Kidney (tissue), 14 donors: ENCODE data around the gene BSPRY. TPM values are rescaled to one million over a fixed set of nuclear protein-coding genes. Genes with fewer than 3 reads are reported as not detected.
A peak's percentile ranks its signal among the peaks of the same experiment; 100 is the strongest.

Source experiments
- DNase-seq, 5 donors: peaks; one replicate each; pipeline ENCODE4 v3.0.0-alpha.2; 2013 to 2020
- FAIRE-seq: peaks from 2 replicates; lab custom pipeline; 2012; peaks lifted over from hg19 to GRCh38; lab: Jason Lieb, UNC
- H3K27ac ChIP-seq, 2 donors: one replicate each; pipeline ENCODE4 v1.7.0; 2013; ENCODE audit warnings: low read depth in 2 of 2, low read length in 2 of 2, inconsistent platforms in 1 of 2
- H3K27me3 ChIP-seq: one replicate; pipeline ENCODE4 v1.7.1; 2013; ENCODE audit warnings: low read length, inconsistent platforms; ENCODE audit not compliant: control insufficient read depth, insufficient read depth
- H3K36me3 ChIP-seq, 3 donors: one replicate each; pipeline versions ENCODE4 v1.7.0 to v1.7.1; 2013; ENCODE audit warnings: low read length in 3 of 3, control low read depth in 1 of 3, inconsistent platforms in 1 of 3; ENCODE audit not compliant: insufficient read depth in 3 of 3, control insufficient read depth in 2 of 3
- H3K4me1 ChIP-seq, 3 donors: one replicate each; pipeline versions ENCODE4 v1.7.0 to v1.7.1; 2013; ENCODE audit warnings: low read length in 3 of 3, inconsistent platforms in 1 of 3, low read depth in 1 of 3; ENCODE audit not compliant: control insufficient read depth in 2 of 3, insufficient read depth in 2 of 3
- H3K4me3 ChIP-seq, 3 donors: one replicate each; pipeline versions ENCODE4 v1.7.0 to v1.8.1; 2013; ENCODE audit warnings: low read length in 3 of 3, control low read depth in 1 of 3, inconsistent platforms in 1 of 3
- H3K9ac ChIP-seq, 3 donors: one replicate each; pipeline versions ENCODE4 v1.7.0 to v1.7.1; 2013; ENCODE audit warnings: low read length in 3 of 3, control low read depth in 1 of 3, inconsistent platforms in 1 of 3
- H3K9me3 ChIP-seq, 3 donors: one replicate each; pipeline versions ENCODE4 v1.7.0 to v1.7.1; 2013; ENCODE audit warnings: low read length in 3 of 3, control low read depth in 1 of 3, inconsistent platforms in 1 of 3; ENCODE audit not compliant: control insufficient read depth in 2 of 3, insufficient read depth in 1 of 3
- intact Hi-C: fragments of 100-400 bp; cut with DNase I; formaldehyde crosslinking; loops from one replicate; pipeline ENCODE4 v1.11.1; 2022
- polyA plus RNA-seq: library from polyadenylated mRNA; stranded (reverse); fragments of 350-450 nt; fragmentation: Illumina TruSeq; extraction: RNeasy Lipid Tissue Mini Kit (QIAGEN cat#74804); gene quantifications from one replicate; pipeline ENCODE4 v1.2.3, GENCODE V29; 2014; ENCODE audit warnings: low read depth, low replicate concordance; ENCODE audit not compliant: insufficient read depth
- total RNA-seq: library from RNA; stranded (reverse); fragmentation: NEBNext Ultra II Directional; extraction: Animal tissue kit (Norgen Biotek cat#: 25700); gene quantifications from one replicate; pipeline ENCODE4 v1.2.1, GENCODE V29; 2021
- TF ChIP-seq, protein P1 (sequence below): IDR thresholded peaks from 3 replicates; pipeline ENCODE4 v1.5.1; 2012; ENCODE audit warnings: mild to moderate bottlenecking, moderate library complexity, borderline replicate concordance; ENCODE audit not compliant: insufficient read depth; ENCODE audit errors: extremely low read depth
- donor health status: control.
- donor health status: control.
- donor health status: control.
- donor health status: control.
- donor health status: control.
- donor health status: DM: yes; HTN: yes; CAD: no.
- donor health status: Normal renal cell carcinoma (clear cell type).

The BSPRY gene
- total and polyA plus RNA-seq, 2 donors from 2014 or later = 14.5 to 18.0 TPM

DNA sequence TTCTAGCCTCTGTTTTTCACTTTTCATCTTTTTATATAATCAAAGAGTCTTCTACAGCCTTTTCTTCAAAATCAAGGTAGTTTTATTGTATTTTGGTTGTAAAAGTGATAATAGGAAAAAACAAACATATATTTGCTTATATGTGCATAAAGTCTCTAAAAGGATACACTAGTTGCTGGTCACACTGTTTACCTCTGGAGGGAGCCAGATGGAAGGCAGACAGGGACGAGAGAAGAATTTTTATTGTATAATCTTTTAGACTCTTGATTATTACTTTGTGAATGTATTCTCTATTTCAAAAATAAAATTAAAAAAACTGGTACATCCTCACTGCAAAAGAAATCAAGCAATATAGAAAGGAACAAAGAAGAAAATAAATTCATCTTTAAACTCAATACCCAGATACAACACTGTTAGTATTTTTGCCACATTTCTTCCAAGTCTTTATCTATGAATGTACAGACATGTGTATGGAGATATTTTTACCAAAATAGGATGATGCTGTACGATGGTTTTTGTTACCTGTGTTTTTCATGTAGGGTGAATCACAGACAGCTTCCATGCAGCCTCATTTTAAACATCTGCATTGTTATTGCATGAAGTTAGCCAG is 40.0 kb upstream of the BSPRY start:
- no peaks in the 10 kb centered on the region for H3K4me1 ChIP-seq
- TF ChIP-seq, protein P1, sequence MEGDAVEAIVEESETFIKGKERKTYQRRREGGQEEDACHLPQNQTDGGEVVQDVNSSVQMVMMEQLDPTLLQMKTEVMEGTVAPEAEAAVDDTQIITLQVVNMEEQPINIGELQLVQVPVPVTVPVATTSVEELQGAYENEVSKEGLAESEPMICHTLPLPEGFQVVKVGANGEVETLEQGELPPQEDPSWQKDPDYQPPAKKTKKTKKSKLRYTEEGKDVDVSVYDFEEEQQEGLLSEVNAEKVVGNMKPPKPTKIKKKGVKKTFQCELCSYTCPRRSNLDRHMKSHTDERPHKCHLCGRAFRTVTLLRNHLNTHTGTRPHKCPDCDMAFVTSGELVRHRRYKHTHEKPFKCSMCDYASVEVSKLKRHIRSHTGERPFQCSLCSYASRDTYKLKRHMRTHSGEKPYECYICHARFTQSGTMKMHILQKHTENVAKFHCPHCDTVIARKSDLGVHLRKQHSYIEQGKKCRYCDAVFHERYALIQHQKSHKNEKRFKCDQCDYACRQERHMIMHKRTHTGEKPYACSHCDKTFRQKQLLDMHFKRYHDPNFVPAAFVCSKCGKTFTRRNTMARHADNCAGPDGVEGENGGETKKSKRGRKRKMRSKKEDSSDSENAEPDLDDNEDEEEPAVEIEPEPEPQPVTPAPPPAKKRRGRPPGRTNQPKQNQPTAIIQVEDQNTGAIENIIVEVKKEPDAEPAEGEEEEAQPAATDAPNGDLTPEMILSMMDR = peak; percentile 59
- peak in 3 of 5 donors; percentile 13 to 64 (median 41) for DNase-seq
- no peak overlapping the region for H3K27ac ChIP-seq
- H3K27me3 ChIP-seq = no peaks in the 10 kb centered on the region
- peak; percentile 27 for FAIRE-seq
- intact Hi-C loops = no loop called here
- no peaks in the 10 kb centered on the region for H3K9me3 ChIP-seq
- H3K36me3 ChIP-seq = no peaks in the 10 kb centered on the region
- H3K9ac ChIP-seq = no peak overlapping the region
- no peak overlapping the region for H3K4me3 ChIP-seq

DNA sequence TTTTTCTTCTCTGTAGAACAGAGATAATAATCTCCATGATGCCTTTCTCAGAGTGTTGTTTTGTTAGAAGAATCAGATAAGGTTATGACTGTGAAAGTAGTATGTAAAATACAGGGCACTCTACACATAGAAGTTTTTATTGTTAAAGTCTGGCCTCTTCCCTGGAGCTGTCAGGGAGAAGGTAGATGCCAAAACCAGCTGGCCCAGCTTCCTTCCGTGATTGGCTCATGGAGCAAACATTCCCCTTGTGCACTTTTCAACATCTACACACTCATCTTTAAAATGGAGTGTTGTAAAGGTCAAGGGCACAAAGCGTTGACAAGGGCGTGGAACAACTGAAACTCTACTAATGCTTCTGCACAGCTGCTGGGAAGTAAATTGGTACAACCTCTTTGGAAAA is 38.8 kb upstream of the BSPRY start:
- no peak overlapping the region for H3K27ac ChIP-seq
- H3K27me3 ChIP-seq = no peaks in the 10 kb centered on the region
- H3K9ac ChIP-seq = no peak overlapping the region
- no peak overlapping the region for H3K4me3 ChIP-seq
- H3K36me3 ChIP-seq = no peaks in the 10 kb centered on the region
- TF ChIP-seq, protein P1 = no peak
- H3K9me3 ChIP-seq = no peaks in the 10 kb centered on the region
- DNase-seq (no peak), FAIRE-seq (no peak)
- no peaks in the 10 kb centered on the region for H3K4me1 ChIP-seq
- intact Hi-C loops = no loop called here

DNA sequence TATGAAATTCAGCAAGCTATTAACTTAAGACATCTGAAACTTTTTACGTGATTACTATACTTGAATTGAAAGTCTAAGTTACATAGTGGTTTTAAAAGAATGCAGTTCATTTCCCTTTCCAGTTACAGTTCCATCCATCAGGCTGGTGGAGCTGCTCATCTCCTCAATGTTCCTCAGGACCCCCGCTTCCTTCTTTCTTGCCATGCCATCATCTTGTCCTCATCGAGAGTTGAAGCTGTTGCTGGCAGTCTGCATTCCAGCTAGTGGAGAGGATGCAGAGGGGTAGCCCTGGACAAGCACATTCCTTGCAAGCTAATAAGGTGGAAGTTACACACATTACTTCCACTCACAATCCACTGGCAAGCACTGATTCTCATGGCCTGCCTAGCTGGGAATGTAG is 37.4 kb upstream of the BSPRY start:
- no peak for DNase-seq
- Histone ChIP-seq H3K36me3 (no peaks in the 10 kb centered on the region), H3K9me3 (no peaks in the 10 kb centered on the region), H3K4me1 (no peaks in the 10 kb centered on the region), H3K9ac (no peak overlapping the region), H3K4me3 (no peak overlapping the region), H3K27ac (no peak overlapping the region), H3K27me3 (no peaks in the 10 kb centered on the region)
- no peak for FAIRE-seq
- TF ChIP-seq, protein P1 = no peak
- intact Hi-C loops = no loop called here

DNA sequence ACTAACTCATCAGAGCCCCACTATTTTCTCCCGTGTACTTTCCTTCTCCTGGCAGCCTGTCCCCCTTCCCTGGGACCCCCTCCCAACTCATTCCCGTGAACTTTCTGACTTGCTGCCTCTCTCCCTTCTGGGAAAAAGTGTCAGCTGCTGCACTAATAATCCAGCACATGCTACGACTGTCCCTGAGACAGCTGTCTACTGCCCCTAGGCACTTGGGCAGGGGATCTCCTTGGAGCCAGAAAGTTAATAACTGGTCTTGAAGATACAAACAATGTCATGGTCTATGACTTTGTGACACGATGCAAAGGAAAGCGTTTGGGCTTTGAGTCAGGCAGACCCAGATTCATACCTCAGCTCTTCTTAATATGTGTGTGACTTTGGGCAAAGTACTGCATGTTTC is 36.1 kb upstream of the BSPRY start:
- intact Hi-C loops = no loop called here
- no peak for DNase-seq
- Histone ChIP-seq H3K27me3 (no peaks in the 10 kb centered on the region), H3K9ac (no peak overlapping the region), H3K4me3 (no peak overlapping the region), H3K36me3 (peaks cover 0 to 1% (median 0%) of the 10 kb centered on the region in 3 donors), H3K4me1 (no peaks in the 10 kb centered on the region), H3K9me3 (no peaks in the 10 kb centered on the region), H3K27ac (no peak overlapping the region)
- FAIRE-seq = no peak
- TF ChIP-seq, protein P1 = no peak
